Endometrial microvascular endothelial cells (primary cell): Measurements from ENCODE around the gene YPEL4. TPM values are rescaled to one million over a fixed set of nuclear protein-coding genes. Genes with fewer than 3 reads are reported as not detected.

ENCODE experiments used
- in situ Hi-C: cut with HindIII; loops from 2 replicates; pipeline ENCODE4 v1.10.0; 2017; ENCODE audit warnings: low sequenced_read_pairs, low pct_unique_long_range_greater_than_20kb; ENCODE audit errors: inconsistent ontology term
- total RNA-seq: library from RNA; depleted of rRNA; stranded (reverse); fragments of >200 nt; gene quantifications from one replicate; pipeline ENCODE4 v1.2.3, GENCODE V29; 2015; ENCODE audit errors: inconsistent ontology term

Gene YPEL4, protein sequence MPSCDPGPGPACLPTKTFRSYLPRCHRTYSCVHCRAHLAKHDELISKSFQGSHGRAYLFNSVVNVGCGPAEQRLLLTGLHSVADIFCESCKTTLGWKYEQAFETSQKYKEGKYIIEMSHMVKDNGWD
- total RNA-seq: not detected

DNA sequence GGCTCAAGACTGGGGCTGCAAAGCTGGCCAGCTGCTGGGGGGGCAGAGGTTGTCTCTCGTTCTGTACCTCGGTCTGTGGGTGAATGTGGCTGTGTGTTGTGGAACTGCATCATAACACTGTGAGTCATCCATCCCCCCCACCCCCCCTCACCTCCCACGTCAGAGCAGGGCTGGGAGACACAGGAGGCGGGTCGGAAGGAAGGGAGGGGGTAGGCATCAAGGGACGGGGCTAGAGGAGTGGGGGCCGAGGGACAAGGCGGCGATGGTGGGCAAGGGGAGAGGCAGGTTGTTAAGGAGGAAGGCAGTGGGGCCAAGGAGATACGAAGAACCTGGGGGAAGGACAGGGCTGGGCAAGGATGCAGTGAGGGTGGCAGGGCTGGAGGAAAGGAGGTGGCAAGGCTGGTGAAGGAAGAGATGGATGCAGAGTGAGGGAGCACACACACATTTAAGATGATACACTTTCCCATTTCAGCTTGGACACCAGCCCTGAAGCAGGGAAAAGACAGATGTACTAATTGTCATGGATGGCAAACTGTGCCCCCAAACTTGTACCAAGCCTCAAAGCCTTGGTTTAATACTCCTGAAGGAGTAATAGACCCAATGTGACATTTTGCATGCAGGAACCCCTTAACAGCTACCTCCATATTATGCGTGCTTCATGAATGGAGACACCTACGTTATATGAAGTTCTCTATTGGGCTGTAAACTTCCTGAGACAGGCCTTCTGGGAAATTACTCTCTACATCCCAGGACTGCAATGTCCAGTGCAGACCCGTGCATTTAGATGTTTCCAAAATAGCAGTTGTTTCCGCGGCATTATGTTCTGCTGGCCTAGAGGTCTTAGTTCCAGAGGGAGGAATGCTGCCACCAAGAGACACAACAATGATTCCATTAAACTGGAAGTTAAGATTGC, at the start of gene YPEL4:
Gene YPEL4, minus strand, starts transcription at position 87 of the 913 bp plus-strand sequence. CDS start 2,805 bp downstream, outside the sequence.
- in situ Hi-C loops: no loop called here

DNA sequence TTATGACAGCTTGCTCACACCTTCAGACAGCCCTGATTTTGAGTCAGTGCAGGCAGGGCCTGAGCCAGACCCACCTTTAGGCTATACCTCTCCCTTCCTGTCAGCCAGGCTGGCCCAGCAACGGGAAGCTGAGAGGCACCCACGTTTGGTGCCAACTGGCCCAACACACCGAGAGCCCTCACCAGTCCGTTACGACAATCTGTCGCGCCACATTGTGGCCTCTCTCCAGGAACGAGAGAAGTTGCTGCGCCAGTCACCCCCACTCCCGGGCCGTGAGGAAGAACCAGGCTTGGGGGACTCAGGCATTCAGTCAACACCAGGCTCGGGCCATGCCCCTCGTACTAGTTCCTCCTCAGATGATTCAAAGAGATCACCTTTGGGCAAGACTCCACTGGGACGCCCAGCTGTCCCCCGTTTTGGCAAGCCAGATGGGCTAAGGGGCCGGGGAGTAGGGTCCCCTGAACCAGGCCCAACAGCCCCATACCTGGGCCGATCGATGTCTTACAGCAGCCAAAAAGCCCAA, 49.2 kb upstream of the YPEL4 start:
- in situ Hi-C loops: loop anchor here (10.0 kb wide), 1 partner anchor 106 kb away; no protein-coding TSS in a partner anchor

DNA sequence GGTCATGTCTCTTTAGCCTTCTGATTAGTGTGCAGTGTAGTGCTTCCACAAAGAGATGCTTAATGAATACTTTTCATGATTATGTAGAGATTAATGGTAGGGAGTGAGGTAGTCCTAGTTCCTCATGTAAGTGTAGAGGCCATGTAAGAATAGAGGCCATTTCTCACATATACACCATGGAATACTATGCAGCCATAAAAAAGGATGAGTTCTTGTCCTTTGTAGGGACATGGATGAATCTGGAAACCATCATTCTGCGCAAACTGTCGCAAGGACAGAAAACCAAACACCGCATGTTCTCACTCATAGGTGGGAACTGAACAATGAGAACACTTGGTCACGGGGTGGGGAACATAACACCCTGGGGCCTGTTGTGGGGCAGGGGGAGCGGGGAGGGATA, 40.8 kb upstream of the YPEL4 start:
- in situ Hi-C loops: loop anchor here (10.0 kb wide), 1 partner anchor 114 kb away; no protein-coding TSS in a partner anchor

DNA sequence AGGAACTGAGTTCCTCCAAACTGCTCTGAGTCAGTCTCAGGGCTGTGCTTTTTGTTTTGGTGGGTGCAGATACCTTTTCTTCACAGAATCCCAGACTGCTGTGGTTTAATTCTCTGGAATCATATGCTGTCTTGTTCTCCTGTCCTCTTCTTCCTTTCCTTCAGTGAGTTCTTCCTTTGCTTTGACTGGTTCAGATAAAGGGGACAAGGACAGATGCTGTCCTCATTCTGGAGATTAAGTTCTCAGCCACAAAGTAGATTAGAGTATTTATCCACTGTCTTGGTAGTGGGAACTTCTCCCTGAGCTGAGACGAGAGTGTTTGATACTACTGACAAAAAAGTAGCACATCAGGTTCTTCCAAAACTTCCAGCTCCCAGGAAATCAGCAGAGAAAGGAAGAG, 31.5 kb upstream of the YPEL4 start:
- in situ Hi-C loops: no loop called here

DNA sequence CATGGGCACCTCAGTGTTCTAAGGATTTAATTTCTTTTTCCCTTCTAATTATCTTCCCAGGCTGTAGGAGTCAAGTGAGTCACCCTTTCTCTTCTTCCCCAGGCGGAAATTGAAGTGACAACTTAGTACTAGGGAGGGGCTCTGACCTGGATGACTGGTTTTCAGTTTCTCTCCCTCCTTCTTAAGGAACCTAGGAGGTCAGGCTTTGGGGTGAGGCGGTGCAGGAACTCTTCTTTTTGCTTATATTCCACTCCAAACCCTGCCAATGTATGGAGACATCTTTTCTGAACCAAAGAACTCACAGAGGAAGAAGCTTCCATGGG, 30.8 kb upstream of the YPEL4 start:
- in situ Hi-C loops: no loop called here

DNA sequence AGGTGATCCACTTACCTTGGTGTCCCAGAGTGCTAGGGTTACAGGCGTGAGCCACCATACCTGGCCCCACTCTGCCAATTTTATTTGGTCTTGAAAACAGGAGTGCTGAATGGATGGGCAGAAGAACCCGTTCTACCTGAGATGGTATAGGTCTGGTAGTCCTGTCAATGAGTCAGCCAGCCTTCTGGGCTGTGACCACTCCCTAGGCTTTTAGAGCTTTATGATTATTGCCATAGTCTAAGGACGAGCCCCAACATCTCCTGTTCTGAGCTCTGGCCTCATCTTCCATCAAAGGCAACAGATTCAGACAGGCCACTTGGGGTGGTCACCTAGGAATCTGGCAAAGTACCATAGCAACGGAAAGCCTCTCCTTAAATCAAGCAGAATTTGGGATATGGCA, 29.7 kb upstream of the YPEL4 start:
- in situ Hi-C loops: no loop called here

DNA sequence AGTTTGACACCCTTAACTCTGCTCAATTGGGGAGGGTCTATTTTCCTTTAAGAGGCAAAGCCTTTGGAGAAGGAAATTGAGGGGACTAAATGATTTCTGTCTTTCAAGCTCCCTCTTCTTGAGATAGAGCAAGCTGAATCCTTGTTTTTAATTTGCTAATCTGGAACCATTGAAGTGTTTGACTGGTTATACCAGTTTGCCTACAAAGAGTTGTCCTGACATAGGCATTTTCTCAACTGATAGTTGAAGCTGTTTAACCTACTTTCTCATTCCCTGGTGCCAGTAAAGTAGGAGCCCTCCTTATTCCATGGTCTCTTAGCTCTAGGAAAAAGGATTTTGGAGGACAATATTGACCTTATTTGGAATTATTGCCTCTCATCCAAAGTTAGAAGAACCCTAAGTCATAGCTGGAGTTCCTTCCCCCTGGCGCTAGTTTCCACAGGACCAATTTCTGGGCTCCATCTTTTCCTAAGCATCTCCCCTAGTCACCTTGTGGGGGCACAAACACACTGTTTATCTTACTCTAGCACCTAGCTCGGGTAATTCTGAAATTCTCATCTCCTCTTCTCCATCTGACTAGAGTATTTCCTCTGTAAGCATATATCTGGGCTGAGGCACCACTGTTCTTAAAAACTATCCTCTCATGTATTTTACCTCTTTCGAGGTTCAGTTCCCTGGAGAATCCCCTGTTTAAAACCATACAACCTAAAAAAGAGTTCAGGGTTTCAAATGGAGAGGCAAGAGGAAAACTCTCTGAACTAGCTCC, 25.6 kb upstream of the YPEL4 start:
- in situ Hi-C loops: no loop called here

DNA sequence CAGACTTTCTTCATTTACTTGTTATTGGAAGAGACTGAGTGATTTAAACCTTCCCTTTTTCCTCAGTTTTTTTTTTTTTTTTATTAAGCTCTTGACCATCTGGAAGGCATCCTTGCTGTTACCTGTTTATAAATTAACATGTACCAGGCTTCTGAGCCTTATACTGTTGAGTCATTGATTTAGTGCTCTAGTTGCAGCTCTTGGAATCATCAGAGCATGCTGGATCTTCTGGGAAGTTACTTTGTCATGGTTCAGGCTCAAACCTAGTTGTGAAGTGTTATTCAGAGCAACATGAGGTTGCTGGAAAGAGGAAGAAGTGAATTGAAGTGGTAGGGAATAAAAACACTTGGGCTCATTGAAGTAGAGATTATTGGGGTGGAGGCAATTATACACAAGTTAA, 24.5 kb upstream of the YPEL4 start:
- in situ Hi-C loops: no loop called here

DNA sequence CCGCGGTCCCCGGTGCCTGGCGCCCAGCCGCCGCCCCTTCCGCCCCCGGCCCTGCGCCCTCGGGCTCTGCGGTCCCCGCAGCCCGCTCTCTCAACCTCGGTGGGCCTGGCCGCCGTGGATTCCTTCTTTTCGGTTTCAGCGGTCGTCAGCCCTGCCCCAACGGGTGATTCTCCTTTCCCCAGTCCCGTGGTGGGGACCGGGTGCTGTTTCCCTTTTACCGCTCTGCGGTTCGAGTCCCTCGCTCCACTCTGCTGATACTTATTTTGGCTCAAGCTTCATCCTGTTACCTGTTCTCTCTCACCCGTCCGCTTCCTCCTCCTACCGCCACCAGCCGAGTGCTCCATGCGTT, 18.7 kb upstream of the YPEL4 start:
- in situ Hi-C loops: loop anchor here (5.0 kb wide), 1 partner anchor 34 kb away; no protein-coding TSS in a partner anchor

DNA sequence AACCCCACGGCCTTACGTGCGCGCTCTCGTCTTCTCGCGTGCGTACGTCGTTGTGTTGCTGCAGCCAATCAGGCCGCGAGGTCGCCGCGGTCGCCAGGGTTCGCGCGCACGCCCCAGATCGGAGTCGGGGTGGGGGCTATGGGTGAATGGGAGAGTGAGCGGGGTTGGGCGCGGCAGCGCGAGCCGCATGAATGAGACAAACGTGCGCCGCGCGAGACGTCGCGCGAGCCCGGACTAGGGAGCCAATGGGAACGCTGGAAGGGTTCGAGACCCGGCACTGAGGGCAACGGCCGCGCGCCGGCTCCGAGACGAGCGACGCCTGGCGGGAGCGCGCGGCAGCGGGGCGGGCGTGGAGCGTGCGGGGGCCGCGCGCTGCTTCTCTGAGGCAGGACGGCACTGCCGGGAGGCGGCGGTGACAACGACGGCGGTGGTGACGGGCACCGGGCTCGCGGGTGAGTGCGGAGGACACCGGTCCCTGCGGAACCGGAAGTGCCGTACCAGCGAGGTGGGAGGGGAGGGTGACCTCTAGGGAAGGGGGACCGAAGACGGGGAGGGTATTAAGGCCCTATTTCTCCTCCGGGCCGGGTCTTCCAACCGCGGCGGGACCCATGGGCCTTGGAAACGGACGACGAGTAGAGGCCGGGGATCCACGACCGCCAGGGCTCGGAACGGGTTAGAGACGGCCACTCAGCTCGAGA, 18.2 kb upstream of the YPEL4 start, which contains the start of gene ZDHHC5:
Gene ZDHHC5, plus strand, starts transcription at position 379 of the 698 bp plus-strand sequence. CDS start 4,977 bp downstream, outside the sequence.
- in situ Hi-C loops: loop anchor here (5.0 kb wide), 1 partner anchor 34 kb away; no protein-coding TSS in a partner anchor

DNA sequence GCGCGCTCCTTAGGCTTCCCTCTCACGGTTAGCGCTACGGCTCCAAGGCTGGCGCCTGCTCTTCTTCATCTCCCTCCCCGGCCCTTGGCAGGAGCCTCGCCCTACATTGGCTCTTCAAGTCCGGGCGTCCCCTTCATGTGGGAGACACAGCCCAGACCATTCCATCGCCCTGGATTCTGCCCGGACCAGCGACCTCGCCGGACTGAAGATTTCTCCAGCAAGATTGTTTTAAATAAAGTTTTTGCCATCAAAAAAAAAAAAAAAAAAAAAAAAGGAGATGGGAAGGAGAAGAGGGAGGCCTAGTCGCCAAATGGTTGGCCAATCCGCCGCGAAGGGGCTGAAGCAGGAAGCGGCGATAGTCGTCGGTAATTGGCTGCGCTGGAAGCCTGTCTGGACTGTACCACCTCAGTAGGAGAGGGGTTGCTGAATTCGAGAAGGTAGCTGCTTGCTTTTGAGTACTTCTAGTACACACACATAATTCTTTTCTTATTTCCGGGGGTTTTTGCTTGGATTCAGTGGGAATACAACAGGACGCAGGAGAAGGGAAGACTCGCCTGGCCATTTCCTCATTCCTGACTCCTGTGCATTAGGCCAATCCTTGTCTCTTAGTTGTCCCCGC, 17.5 kb upstream of the YPEL4 start:
- in situ Hi-C loops: loop anchor here (5.0 kb wide), 1 partner anchor 35 kb away; no protein-coding TSS in a partner anchor

DNA sequence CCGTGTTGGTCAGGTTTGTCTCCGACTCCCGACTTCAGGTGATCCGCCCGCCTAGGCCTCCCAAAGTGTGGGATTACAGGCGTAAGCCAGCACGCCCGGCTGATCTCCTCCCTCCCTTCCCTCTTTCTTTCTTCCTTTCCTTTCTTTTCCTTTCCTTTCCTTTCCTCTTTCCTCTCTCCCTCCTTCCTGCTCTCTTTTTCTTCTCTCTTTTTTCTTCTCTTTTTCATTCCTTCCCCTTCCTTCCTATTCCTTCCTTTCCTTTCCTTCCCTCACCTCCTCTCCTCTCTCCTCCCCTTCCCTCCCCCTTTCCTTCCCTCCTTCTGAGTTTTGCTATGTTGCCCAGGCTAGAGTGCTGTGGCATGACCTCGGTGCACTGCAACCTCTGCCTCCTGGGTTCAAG, 14.3 kb upstream of the YPEL4 start:
- in situ Hi-C loops: no loop called here

DNA sequence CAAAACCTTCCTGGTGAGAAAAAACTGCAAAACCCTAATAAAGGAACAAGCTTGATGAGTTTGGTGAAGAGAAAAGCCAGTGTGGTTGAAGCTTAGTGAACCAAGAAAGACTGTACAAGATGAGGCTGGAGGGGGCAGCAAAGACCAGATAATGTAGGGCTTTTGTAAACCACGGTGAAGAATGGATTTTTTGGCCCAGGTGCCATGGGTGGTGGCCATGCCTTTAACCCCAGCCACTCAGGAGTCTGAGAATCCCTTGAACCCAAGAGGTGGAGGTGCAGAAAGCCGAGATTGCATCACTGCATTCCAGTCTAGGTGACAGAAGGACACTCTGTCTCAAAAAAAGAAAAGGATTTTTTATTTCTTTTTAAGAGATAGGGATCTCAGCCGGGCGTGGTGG, 13.2 kb upstream of the YPEL4 start:
- in situ Hi-C loops: no loop called here

DNA sequence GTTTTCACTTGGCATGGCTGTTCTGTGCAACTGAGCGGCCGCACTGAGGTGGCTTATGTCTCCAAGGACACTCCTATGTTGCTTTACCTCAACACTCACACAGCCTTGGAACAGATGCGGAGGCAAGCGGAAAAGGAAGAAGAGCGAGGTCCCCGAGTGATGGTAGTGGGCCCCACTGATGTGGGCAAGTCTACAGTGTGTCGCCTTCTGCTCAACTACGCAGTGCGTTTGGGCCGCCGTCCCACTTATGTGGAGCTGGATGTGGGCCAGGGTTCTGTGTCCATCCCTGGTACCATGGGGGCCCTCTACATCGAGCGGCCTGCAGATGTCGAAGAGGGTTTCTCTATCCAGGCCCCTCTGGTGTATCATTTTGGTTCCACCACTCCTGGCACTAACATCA, 10.0 kb upstream of the YPEL4 start:
- in situ Hi-C loops: no loop called here

DNA sequence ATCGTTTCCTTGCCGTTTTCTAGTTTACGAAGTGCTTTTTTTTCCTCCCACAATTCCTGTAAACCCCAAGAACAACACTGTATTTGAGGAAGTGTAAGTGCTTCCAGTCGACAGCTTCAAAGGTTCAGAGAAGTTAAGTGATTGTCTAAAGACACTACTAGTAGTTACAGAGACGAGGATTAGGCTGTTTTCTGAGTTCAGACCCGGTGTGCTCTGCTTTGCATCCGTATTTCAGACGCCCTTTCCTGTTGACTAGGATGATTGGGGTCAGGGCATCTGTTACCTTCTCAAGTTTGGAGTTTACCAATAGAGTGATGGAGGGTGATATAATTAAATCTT, 8.3 kb upstream of the YPEL4 start:
- in situ Hi-C loops: no loop called here

DNA sequence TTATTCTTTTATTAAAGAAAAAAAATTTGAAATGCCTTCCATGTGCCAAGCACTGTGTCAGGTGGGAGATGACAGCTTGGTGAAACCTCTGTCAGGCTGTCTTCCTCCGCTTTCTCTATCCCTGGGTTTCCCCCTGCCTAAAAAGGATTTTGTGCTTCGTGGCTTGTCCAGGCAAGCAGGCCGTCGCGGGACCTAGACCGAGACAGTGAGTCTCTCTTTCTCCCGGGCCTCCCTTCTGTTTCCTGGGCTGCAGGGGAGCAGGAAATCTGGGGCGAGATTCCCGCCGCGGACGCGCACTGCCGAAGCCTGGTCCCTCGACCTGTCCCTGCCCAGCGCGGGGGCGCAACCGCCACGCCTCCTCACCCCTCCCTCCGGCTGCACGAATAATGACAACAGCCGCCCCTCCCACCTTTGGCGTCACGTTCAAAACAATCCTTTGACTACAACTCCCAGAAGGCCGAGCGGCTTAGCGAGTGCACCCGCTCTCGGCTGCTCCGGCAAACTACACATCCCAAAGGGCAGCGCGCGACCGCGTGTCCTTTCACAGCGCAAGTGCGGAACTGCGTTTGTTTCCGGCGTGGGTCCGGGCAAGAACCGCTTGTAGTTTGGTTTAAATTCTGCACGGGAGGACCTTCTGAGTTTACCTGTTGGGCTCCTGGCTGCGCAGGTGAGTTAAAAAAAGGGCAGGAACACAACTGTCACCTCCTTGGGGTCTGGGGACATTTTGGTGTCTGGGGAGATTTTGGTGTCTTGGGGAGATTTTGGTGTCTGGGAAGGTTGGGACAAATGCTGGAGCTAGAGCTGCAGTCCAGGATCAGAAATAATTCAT, 7.7 kb upstream of the YPEL4 start, which contains the start of gene CLP1:
Gene CLP1, plus strand, starts transcription at position 569 of the 829 bp plus-strand sequence. CDS start 1,715 bp downstream, outside the sequence.
- in situ Hi-C loops: no loop called here

DNA sequence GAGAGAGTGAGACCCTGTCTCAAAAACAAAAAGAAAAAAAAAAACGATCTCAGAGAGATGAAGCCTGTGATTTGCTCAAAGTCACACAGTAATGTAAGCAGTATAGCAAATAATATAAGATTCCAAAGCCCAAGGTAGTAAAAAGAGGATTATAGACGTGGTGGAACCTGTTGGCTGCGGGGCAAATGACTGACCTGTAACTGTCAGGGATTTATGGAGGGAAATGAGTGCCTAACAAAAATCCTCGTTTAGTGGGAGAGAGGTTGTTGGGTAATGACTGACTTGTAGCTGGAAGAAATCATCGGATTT, 7.1 kb upstream of the YPEL4 start:
- in situ Hi-C loops: no loop called here

DNA sequence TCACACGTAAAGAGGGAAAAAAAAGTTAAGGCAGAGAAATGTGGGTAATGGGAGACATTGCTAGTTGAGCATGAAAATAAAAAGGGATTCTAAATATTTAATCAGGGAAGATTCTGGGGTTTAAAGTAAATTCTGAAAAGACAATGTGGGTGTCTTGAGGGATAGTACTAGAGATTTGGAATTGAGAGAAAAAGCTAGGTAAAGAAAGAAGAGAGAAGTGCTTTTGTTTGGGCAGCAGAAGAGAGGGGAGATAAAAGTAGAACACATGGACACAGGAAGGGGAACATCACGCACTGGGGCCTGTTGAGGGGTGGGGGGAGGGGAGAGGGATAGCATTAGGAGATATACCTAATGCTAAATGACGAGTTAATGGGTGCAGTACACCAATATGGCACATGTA, 3.5 kb upstream of the YPEL4 start:
- in situ Hi-C loops: no loop called here
